DMS153 treated with DMSO at 0.1 percent for 48 hours (cell line): ENCODE data around the gene STEAP1.
"Not testable (repeated sequence)": the region's sequence is repeated elsewhere in the genome, so short reads cannot be mapped to it uniquely, and the experiment has no call there.

Source experiments
- DNase-seq: peaks from one replicate; lab custom pipeline; 2025; ENCODE audit not compliant: unreplicated experiment; lab: John Stamatoyannopoulos, UW

STEAP1 gene

GRCh38 chr7:90173127-90173844 lies 19.0 kb downstream of the STEAP1 start:
- no peak for DNase-seq

- DNase-seq: no peak
Observed at GRCh38 chr7:90175667-90176066, 21.4 kb downstream of the STEAP1 start.

GRCh38 chr7:90176195-90176594 lies 21.9 kb downstream of the STEAP1 start:
- DNase-seq: no peak

- no peak for DNase-seq
Observed at GRCh38 chr7:90178166-90178565, 23.9 kb downstream of the STEAP1 start.

GRCh38 chr7:90178679-90179278 lies 24.5 kb downstream of the STEAP1 start:
- DNase-seq: no peak

- no peak for DNase-seq
Observed at GRCh38 chr7:90180011-90180585, 25.8 kb downstream of the STEAP1 start.

- DNase-seq: no peak
Observed at GRCh38 chr7:90180649-90181048, 26.4 kb downstream of the STEAP1 start.

GRCh38 chr7:90181485-90181884 lies 27.2 kb downstream of the STEAP1 start:
- DNase-seq: no peak

- DNase-seq: not testable (repeated sequence)
Observed at GRCh38 chr7:90186290-90186689, 32.0 kb downstream of the STEAP1 start.

- no peak for DNase-seq
Observed at GRCh38 chr7:90187507-90188050, 33.3 kb downstream of the STEAP1 start.

GRCh38 chr7:90188281-90188680 lies 34.0 kb downstream of the STEAP1 start:
- DNase-seq: no peak

- DNase-seq: no peak
Observed at GRCh38 chr7:90190995-90191394, 36.7 kb downstream of the STEAP1 start.

- DNase-seq: no peak
Observed at GRCh38 chr7:90191648-90192047, 37.4 kb downstream of the STEAP1 start.

GRCh38 chr7:90192876-90193750 lies 38.8 kb downstream of the STEAP1 start:
- no peak for DNase-seq

GRCh38 chr7:90194911-90195809 lies 40.9 kb downstream of the STEAP1 start:
- no peak for DNase-seq

- DNase-seq: no peak
Observed at GRCh38 chr7:90201500-90202195, 47.4 kb downstream of the STEAP1 start.

- DNase-seq: no peak
Observed at GRCh38 chr7:90207956-90208355, 53.7 kb downstream of the STEAP1 start.

GRCh38 chr7:90209776-90210175 lies 55.5 kb downstream of the STEAP1 start:
- DNase-seq: no peak

- no peak for DNase-seq
Observed at GRCh38 chr7:90210475-90210874, 56.2 kb downstream of the STEAP1 start.

GRCh38 chr7:90210981-90211380 lies 56.7 kb downstream of the STEAP1 start:
- no peak for DNase-seq
